ENCODE measurements around the gene SHROOM1.
"Not testable (repeated sequence)": the region's sequence is repeated elsewhere in the genome, so short reads cannot be mapped to it uniquely, and the experiment has no call there.

Gene SHROOM1, protein sequence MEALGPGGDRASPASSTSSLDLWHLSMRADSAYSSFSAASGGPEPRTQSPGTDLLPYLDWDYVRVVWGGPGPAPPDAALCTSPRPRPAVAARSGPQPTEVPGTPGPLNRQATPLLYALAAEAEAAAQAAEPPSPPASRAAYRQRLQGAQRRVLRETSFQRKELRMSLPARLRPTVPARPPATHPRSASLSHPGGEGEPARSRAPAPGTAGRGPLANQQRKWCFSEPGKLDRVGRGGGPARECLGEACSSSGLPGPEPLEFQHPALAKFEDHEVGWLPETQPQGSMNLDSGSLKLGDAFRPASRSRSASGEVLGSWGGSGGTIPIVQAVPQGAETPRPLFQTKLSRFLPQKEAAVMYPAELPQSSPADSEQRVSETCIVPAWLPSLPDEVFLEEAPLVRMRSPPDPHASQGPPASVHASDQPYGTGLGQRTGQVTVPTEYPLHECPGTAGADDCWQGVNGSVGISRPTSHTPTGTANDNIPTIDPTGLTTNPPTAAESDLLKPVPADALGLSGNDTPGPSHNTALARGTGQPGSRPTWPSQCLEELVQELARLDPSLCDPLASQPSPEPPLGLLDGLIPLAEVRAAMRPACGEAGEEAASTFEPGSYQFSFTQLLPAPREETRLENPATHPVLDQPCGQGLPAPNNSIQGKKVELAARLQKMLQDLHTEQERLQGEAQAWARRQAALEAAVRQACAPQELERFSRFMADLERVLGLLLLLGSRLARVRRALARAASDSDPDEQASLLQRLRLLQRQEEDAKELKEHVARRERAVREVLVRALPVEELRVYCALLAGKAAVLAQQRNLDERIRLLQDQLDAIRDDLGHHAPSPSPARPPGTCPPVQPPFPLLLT

DNA sequence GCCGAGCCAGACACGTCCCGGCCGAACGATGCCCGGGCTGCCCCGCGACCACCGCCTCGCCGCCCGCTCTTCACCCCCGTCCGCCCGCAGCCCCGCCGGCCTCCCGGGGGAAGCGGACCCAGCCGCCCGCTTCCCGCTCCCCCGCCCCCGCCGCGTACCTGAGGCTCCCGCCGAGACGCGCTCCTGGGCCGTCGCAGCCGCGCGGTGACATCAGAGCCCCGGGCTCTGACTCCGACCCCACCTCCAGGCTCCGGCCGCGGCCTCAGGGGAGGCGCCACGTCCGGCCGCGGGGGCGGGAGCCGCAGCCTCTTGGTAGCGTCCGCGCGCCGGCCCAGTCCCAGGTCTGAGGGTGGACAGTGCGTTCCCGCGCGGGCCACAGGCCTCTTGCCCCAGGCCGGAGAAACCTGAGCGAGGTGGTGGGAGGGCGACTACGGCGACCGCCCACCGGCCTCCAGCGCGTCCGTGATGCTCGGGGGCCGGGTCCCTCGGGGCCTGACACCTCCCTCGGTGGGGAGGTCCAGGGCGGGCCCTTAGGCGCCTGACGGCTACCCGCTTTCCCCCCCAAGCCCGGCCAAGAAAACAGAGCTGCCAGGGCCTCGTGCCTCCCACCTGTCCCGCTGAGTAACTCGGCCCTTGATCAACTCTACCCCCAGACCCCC is at the start of gene SHROOM1:
TSS of gene SHROOM1 (minus strand) at position 212 of the 659 bp plus-strand sequence. CDS start 4,507 bp downstream, outside the sequence.
- DNase-seq (ENCODE audit: low read depth) = peak; percentile 42

GRCh38 chr5:132877938-132878337 is 47.5 kb upstream of the SHROOM1 start:
- DNase-seq (ENCODE audit: low read depth) = peak; percentile 63

DNA sequence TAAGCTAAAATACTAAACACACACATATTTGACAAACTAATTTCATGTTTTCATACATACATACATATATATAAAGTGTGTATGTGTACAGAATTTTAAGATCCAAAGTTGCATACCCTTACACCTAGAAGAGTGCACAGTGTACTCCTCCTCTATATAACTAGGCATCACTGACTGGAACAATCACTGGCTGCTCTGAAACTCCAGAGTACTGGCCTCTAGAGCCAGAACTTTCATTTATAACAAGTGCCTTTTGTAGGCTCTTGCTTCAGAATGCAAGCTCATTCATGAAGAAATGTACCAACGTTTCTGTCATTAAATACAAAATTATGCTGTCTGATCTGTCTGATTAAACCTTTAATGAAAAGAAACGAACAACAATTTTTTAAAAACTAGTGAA is 47.0 kb upstream of the SHROOM1 start:
- no peak for DNase-seq (ENCODE audit: low read depth)

DNA sequence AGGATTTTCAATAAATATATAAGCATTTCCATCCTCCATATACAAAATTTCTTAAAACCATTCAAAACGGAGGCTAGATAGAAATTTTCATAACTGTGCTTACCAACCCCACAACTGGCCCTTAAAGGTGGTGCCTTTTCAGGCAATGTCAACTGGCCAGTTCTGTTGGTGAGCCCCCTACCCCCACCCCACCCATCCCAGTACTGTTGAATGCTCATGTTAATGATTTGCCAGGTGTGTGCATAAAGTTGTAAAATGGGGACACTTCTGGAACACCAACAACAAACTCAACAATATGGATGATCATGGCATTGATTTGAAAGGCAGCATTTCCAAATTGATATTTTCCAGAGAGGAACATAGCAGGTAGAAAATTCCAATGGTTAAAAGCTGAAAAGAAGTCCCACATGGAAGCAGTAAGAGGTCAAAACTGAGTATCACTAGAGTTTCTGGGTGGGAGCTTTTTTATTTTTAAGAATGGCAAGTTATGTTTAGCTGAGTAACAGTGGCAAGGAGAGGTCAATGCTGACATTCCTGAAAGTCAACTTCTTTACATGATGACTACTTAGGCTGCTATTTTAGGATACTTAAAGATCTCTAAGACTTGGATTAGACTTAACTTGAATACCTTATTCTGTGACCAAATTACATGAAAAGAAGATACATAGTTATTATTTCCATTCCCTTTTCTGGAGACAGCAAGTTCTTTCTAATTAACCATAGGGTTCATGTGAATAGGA is 45.7 kb upstream of the SHROOM1 start:
- peak; percentile 62 for DNase-seq (ENCODE audit: low read depth)

DNA sequence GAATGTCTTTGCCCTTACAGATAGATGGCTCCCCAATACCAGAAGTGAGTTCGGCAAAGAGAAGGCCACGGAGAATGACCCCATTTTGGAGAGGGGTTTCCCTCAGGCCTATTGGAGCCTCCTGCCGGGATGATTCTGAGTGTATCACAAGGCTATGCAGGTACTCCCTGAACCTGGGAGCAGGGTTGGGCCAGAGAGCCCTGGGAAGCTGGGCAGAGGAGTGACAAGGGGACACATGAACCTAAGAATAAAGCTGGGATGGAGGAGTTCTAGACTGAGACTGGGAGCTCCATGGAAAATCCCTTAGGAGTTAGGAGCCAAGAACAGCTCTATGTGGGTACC is 43.5 kb upstream of the SHROOM1 start:
- no peak for DNase-seq (ENCODE audit: low read depth)

DNA sequence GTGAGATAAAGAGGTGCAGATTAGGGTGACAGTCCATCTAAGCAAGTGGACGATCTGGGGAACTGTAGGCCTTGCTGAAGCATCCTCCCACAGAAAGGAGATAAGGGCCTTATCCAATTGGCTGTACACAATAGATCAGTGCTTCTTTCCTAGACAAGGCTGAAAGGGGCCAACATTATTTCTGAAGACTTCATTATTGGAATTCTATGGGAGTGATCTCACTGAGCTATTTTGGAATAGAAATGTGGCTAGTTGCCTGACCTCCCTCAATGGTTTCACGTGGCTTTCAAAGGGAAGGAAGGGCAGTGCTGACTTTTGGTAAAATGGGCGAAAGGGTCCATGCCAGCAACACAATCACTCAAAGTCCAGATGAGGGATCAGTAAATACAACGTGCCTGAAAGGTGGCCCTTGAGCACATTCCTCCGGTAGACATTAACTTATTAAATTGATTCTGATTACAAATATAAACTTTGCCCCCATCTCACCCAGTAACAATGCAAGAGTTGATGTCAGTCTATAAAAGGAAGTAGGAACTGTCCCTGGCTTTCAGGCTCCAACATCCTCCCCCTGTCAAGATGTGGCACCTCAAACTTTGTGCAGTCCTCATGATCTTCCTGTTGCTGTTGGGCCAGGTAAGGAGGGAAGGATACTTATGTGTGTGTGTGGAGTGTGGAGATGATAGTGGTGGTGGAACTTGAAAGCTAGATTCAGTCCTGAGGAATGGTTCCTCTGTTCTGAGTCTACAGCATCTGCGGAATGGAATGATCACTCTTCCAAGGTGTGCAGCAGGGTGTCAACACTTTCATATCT is 42.9 kb upstream of the SHROOM1 start, which contains the start of gene LEAP2:
TSS of gene LEAP2 (plus strand) at position 550 of the 811 bp plus-strand sequence. CDS start at position 577, 27 bp downstream.
- no peak for DNase-seq (ENCODE audit: low read depth)

- no peak for DNase-seq (ENCODE audit: low read depth)
These were observed 42.3 kb upstream of the SHROOM1 start for GRCh38 chr5:132872788-132873118.

- no peak for DNase-seq (ENCODE audit: low read depth)
These were observed 41.2 kb upstream of the SHROOM1 start for GRCh38 chr5:132871459-132872284.

- no peak for DNase-seq (ENCODE audit: low read depth)
These were observed 40.4 kb upstream of the SHROOM1 start for GRCh38 chr5:132870801-132871200.

- no peak for DNase-seq (ENCODE audit: low read depth)
These were observed 38.3 kb upstream of the SHROOM1 start for GRCh38 chr5:132868754-132869153.

DNA sequence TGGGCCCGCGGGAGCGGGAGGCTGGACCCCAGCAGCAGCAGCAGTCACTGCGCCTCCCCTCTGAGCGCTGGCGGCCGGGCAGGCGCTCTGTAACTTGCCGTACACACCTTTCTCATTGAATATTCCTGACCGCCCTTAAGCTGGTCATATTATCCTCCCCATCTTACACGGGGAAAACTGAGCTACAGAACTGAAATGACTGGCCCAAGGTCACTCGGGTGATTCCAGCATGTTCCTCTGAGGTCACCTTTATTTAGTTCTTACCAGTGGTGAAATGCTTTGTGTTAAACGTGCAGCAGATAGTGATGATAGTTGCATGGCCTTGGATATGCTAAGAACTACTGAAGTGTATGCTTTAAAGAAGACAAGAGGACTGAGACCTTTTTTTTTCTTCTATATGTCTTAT is 36.6 kb upstream of the SHROOM1 start:
- no peak for DNase-seq (ENCODE audit: low read depth)

DNA sequence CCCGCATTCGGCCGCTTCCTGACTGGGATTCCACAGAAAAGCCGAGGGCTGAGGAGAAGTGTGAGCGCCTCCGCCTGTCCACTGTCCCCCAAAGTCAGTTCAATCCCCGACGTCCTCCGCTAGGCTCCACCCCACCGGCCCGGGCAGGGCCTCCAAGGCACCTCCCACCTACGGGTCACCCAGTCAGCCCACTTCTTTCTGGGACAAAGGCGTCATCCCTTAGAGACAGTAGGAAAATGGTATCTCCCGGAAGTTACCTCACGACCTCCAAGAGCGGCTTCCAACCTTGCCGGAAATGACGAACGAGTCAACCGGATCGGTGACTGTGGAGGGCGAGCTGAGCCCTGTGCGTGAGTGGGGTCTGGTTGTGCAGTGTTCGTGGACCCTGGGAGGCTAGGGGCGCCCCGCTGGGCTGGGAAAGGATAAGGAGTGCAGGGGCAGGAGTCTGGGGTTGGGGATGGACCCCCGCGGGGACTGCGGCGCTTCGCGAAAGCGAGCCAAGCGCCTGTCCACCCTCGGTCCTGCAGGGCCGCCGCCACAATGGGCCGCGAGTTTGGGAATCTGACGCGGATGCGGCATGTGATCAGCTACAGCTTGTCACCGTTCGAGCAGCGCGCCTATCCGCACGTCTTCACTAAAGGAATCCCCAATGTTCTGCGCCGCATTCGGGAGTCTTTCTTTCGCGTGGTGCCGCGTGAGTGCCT is 36.0 kb upstream of the SHROOM1 start, which contains the start of the genes GDF9 and UQCRQ:
TSS of gene GDF9 (minus strand) at position 128 of the 704 bp plus-strand sequence. CDS start 1,936 bp downstream, outside the sequence.
TSS of gene UQCRQ (plus strand) at position 301 of the 704 bp plus-strand sequence. CDS start at position 541, 240 bp downstream.
- peak; percentile 100 for DNase-seq (ENCODE audit: low read depth)

- DNase-seq (ENCODE audit: low read depth) = no peak
These were observed 35.4 kb upstream of the SHROOM1 start for GRCh38 chr5:132865668-132866341.

DNA sequence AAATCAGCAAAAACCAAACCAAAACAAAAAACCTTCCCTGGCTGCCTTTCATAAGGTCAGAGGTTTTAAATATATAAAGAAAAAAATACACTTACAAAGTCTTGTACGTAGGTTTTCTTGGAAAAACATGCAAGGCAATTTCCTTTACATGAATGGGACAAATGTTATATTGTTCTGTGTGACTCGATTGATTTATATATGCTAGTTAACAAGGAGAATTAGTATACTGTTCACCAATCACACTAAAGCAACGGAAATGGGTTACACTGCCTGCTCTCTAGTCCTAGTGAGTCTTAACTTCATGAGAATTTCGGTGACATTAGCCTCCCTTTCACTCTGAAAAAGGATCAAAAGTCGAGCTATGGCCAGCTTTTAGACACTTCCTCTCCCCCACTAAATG is 30.3 kb upstream of the SHROOM1 start:
- DNase-seq (ENCODE audit: low read depth) = no peak

DNA sequence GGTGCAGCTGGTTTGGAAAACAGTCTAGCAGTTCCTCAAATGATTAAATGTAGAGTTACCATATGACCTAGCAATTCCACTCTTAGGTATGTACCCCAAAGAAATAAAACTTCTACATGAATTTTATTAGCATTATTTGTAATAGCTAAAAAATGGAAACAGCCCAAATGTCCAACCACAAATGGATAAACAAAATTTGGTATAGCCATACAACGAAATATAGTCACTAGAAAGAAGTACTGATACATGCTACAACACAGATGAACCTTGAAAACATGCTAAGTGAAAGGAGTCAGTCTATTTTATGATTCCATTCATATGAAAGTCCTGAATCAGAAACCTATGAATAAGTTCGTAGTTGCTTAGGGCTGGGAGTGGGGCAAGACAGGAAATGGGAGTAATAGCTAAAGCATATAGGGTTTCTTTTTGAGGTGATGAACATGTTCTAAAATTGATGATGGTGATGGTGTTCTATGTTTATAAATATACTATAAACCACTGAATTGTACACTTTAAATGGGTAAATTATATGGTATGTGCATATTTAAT is 29.5 kb upstream of the SHROOM1 start:
- DNase-seq (ENCODE audit: low read depth) = peak; percentile 43

DNA sequence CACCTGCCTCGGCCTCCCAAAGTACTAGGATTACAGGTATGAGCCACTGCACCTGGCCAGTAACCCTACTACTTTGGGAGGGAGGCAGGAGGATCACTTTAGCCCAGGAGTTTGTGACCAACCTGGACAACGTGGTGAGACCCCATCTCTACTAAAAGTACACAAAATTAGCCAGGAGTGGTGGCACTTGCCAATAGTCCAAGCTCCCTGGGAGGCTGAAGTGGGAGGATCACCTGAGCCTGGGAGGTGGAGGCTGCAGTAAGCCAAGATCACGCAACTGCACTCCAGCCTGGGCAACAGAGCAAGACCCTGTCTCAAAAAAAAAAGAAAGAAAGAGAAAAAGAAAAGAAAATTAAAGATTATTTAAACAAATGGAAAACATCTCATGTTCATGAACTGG is 25.6 kb upstream of the SHROOM1 start:
- DNase-seq (ENCODE audit: low read depth) = no peak

- DNase-seq (ENCODE audit: low read depth) = not testable (repeated sequence)
These were observed 24.5 kb upstream of the SHROOM1 start for GRCh38 chr5:132854992-132855391.

GRCh38 chr5:132854301-132854700 is 23.9 kb upstream of the SHROOM1 start:
- DNase-seq (ENCODE audit: low read depth) = no peak

All from iris pigment epithelial cell (primary cell).